GM12873 (cell line): ENCODE data around the gene KIAA1328.

Source experiments
- TF ChIP-seq, protein P1 (sequence below): IDR thresholded peaks from 2 replicates; pipeline ENCODE4 v1.5.1; 2012; ENCODE audit warnings: low read depth, mild to moderate bottlenecking, moderate library complexity, low read length, control low read depth; ENCODE audit not compliant: insufficient read depth; ENCODE audit errors: missing control alignments

The KIAA1328 gene

GRCh38 chr18:37084912-37085311 lies 256.0 kb downstream of the KIAA1328 start:
- TF ChIP-seq, protein P1, sequence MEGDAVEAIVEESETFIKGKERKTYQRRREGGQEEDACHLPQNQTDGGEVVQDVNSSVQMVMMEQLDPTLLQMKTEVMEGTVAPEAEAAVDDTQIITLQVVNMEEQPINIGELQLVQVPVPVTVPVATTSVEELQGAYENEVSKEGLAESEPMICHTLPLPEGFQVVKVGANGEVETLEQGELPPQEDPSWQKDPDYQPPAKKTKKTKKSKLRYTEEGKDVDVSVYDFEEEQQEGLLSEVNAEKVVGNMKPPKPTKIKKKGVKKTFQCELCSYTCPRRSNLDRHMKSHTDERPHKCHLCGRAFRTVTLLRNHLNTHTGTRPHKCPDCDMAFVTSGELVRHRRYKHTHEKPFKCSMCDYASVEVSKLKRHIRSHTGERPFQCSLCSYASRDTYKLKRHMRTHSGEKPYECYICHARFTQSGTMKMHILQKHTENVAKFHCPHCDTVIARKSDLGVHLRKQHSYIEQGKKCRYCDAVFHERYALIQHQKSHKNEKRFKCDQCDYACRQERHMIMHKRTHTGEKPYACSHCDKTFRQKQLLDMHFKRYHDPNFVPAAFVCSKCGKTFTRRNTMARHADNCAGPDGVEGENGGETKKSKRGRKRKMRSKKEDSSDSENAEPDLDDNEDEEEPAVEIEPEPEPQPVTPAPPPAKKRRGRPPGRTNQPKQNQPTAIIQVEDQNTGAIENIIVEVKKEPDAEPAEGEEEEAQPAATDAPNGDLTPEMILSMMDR = no peak

- TF ChIP-seq, protein P1 = no peak
Measured at GRCh38 chr18:37085362-37085761, 256.4 kb downstream of the KIAA1328 start.

GRCh38 chr18:37107748-37108522 lies 279.0 kb downstream of the KIAA1328 start:
- TF ChIP-seq, protein P1 = no peak

DNA sequence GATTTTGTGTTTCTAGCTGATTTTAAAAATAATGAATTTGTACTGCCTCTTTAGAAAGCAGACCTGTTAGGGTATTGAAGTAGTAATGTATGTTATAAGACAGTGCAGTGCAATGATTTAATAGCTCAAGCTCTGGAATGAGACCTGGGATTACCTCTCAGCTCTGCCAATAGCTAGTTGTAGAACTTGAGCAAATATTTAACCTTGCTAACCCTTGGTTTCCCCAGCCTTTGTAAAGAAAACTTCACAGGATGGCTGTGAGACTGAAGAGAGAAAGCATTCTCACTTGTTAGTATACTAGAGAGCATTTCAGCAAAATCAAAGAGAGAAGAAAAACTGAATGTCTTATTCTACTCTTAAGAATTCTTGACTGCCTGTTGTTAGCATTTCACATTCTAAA lies 293.9 kb downstream of the KIAA1328 start:
- TF ChIP-seq, protein P1 = no peak

DNA sequence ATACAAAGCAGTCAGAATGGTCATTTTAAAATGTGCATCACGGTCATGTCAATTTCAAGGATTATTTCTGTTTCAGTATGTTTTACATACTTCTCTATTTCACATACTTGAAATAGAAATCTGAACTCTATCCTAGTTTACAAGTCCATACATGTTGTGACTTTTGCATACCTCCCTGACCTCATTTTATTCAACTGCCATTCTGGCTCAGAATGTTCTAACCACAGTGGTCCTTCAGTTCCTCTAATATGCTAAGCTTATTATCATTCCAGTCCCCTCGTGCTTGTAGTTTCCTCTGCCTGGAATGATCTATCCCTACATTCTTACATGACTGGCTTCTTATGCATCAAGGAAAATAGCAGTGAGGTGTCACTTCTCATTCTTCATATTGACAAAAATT lies 295.6 kb downstream of the KIAA1328 start:
- TF ChIP-seq, protein P1 = no peak

GRCh38 chr18:37135177-37135576 lies 306.2 kb downstream of the KIAA1328 start:
- TF ChIP-seq, protein P1 = no peak

- TF ChIP-seq, protein P1 = no peak
Measured at GRCh38 chr18:37138456-37138855, 309.5 kb downstream of the KIAA1328 start.
